Measurements from ENCODE around the gene CTNND2.

The CTNND2 gene

DNA sequence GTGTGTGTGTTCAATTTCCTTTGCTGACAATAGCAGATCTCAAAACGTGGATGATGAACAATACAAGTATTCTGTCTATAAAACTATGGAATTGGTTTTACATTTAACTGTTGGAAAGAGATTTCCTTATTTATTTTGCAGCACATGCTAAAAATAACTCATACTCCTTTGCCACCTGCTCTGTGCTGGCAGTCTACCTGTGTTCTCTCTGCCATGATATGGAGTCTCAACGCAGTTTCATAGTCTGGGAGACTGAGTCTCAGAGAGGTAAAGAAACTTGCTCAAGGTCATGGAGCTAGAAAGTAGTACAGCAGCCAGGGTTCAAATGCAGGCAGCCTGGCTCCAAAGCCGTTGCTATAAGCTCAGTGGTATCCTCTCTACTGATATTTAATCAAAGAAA, 677.2 kb downstream of the CTNND2 start:
- no peaks in the 10 kb centered on the region for H3K9me2 ChIP-seq (replicated peaks; ENCODE audit: control insufficient read depth, low read length)
- H3K4me1 ChIP-seq (ENCODE audit: control insufficient read depth, low read length): no peaks in the 10 kb centered on the region
- H4K20me1 ChIP-seq (ENCODE audit: control insufficient read depth, insufficient read depth, low read depth, low read length): no peaks in the 10 kb centered on the region
- H3K4me2 ChIP-seq (ENCODE audit: low read length): no peak overlapping the region
- H3F3A ChIP-seq (ENCODE audit: control insufficient read depth, insufficient read depth): no peaks in the 10 kb centered on the region
- H3K36me3 ChIP-seq (ENCODE audit: control insufficient read depth, low read length): no peaks in the 10 kb centered on the region
- no peaks in the 10 kb centered on the region for H3K79me2 ChIP-seq (ENCODE audit: control insufficient read depth, low read length)
- H3K27ac ChIP-seq (ENCODE audit: low read depth, low read length): no peak overlapping the region
- no peaks in the 10 kb centered on the region for H3K27me3 ChIP-seq (ENCODE audit: control insufficient read depth, low read length)
- H3K4me3 ChIP-seq (ENCODE audit: low read length): no peak overlapping the region
- H3K9me3 ChIP-seq (ENCODE audit: control insufficient read depth, insufficient read depth, low read length): no peaks in the 10 kb centered on the region
- TF ChIP-seq EZH2phosphoT487 (IDR thresholded peaks at IDR 0.05; ENCODE audit: borderline replicate concordance, low read length): no peak
- TF ChIP-seq, protein P1, sequence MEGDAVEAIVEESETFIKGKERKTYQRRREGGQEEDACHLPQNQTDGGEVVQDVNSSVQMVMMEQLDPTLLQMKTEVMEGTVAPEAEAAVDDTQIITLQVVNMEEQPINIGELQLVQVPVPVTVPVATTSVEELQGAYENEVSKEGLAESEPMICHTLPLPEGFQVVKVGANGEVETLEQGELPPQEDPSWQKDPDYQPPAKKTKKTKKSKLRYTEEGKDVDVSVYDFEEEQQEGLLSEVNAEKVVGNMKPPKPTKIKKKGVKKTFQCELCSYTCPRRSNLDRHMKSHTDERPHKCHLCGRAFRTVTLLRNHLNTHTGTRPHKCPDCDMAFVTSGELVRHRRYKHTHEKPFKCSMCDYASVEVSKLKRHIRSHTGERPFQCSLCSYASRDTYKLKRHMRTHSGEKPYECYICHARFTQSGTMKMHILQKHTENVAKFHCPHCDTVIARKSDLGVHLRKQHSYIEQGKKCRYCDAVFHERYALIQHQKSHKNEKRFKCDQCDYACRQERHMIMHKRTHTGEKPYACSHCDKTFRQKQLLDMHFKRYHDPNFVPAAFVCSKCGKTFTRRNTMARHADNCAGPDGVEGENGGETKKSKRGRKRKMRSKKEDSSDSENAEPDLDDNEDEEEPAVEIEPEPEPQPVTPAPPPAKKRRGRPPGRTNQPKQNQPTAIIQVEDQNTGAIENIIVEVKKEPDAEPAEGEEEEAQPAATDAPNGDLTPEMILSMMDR (IDR thresholded peaks at IDR 0.05; ENCODE audit: low read depth, low read length, poor library complexity, severe bottlenecking): no peak

DNA sequence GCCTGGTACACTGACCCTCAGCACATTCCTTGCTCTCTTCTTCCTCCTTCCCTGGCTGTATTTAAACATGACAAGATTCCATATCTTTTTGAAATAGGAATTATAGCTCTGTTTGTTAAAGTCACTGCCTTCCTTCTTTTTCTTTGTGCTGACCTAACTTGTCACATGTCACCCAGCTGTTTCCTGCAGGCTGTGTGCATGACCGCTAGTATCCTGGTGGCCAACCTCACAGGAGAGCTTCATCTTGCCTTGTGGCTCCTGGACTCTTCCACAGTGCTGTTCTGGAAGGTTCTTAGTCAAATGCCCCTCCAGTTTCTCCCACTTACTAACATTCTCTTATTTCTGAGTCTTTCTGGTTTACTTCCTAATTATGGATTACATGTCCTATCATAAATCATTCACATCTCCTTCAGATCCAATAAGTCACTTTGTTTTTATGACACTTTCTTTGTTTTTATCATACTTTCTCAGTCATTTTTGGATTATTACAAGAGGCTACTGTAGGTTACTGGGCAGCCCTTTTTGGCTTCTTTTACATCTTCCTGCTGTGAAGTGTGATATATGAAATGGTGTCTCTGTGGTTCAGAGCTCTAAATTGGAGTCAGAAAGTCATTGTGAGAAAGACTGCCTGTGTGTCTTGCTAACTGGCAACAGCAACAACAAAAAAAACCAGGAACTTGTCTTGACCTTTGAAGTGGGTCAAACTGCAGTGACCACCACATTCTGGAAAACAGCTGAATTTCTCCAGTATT, 679.6 kb downstream of the CTNND2 start:
- TF ChIP-seq, protein P1 (IDR thresholded peaks at IDR 0.05; ENCODE audit: low read depth, low read length, poor library complexity, severe bottlenecking): no peak
- no peak for TF ChIP-seq EZH2phosphoT487 (IDR thresholded peaks at IDR 0.05; ENCODE audit: borderline replicate concordance, low read length)
- H3K9me2 ChIP-seq (replicated peaks; ENCODE audit: control insufficient read depth, low read length): no peaks in the 10 kb centered on the region
- H3K27me3 ChIP-seq (ENCODE audit: control insufficient read depth, low read length): no peaks in the 10 kb centered on the region
- no peak overlapping the region for H3K4me3 ChIP-seq (ENCODE audit: low read length)
- no peaks in the 10 kb centered on the region for H3K79me2 ChIP-seq (ENCODE audit: control insufficient read depth, low read length)
- no peaks in the 10 kb centered on the region for H3K9me3 ChIP-seq (ENCODE audit: control insufficient read depth, insufficient read depth, low read length)
- H3F3A ChIP-seq (ENCODE audit: control insufficient read depth, insufficient read depth): no peaks in the 10 kb centered on the region
- no peaks in the 10 kb centered on the region for H4K20me1 ChIP-seq (ENCODE audit: control insufficient read depth, insufficient read depth, low read depth, low read length)
- no peak overlapping the region for H3K27ac ChIP-seq (ENCODE audit: low read depth, low read length)
- no peaks in the 10 kb centered on the region for H3K4me1 ChIP-seq (ENCODE audit: control insufficient read depth, low read length)
- no peak overlapping the region for H3K4me2 ChIP-seq (ENCODE audit: low read length)
- H3K36me3 ChIP-seq (ENCODE audit: control insufficient read depth, low read length): no peaks in the 10 kb centered on the region

DNA sequence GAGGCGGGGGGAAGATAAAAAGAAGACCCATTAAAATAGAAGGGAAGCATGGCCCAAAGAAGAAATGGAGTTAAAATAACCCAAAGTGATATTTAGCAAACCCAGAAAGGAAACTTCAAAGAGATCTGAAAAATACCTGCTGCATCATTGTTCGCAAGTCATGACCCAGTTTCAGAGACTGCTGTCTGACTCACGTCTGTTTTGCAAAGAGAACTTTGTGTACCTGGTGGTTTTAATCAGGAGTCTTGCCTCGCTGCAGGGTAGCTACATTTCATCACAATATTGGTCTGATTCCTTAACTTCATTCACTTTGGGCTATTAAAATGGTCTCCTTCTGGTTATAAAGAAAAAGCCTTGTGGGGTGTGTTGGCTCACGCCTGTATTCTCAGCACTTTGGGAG, 682.1 kb downstream of the CTNND2 start:
- Histone ChIP-seq H3K9me2 (replicated peaks; ENCODE audit: control insufficient read depth, low read length) (no peaks in the 10 kb centered on the region), H3K4me2 (ENCODE audit: low read length) (no peak overlapping the region)

More for the DNA sequence above, 682.1 kb downstream of the CTNND2 start:
- Histone ChIP-seq H3K4me3 (ENCODE audit: low read length) (no peak overlapping the region), H4K20me1 (ENCODE audit: control insufficient read depth, insufficient read depth, low read depth, low read length) (no peaks in the 10 kb centered on the region), H3K9me3 (ENCODE audit: control insufficient read depth, insufficient read depth, low read length) (no peaks in the 10 kb centered on the region), H3K4me1 (ENCODE audit: control insufficient read depth, low read length) (no peaks in the 10 kb centered on the region), H3K27me3 (ENCODE audit: control insufficient read depth, low read length) (no peaks in the 10 kb centered on the region), H3K36me3 (ENCODE audit: control insufficient read depth, low read length) (no peaks in the 10 kb centered on the region), H3F3A (ENCODE audit: control insufficient read depth, insufficient read depth) (no peaks in the 10 kb centered on the region), H3K27ac (ENCODE audit: low read depth, low read length) (no peak overlapping the region), H3K79me2 (ENCODE audit: control insufficient read depth, low read length) (no peaks in the 10 kb centered on the region)
- TF ChIP-seq EZH2phosphoT487 (IDR thresholded peaks at IDR 0.05; ENCODE audit: borderline replicate concordance, low read length): no peak
- TF ChIP-seq, protein P1 (IDR thresholded peaks at IDR 0.05; ENCODE audit: low read depth, low read length, poor library complexity, severe bottlenecking): no peak

All from DOHH2 (cell line).